Heart right ventricle (tissue), 16 donors: ENCODE results near the gene PDPK1. TPM values are rescaled to one million over a fixed set of nuclear protein-coding genes. Genes with fewer than 3 reads are reported as not detected.
A peak's percentile ranks its signal among the peaks of the same experiment; 100 is the strongest.
"Not testable (repeated sequence)": the region's sequence is repeated elsewhere in the genome, so short reads cannot be mapped to it uniquely, and the experiment has no call there.

Experiments
- ATAC-seq, 8 donors: fragments of 200-7000 bp; cut with Tn5 transposase; one replicate each; pipeline ENCODE4 v1.9.1; 2020; ENCODE audit warnings: mild to moderate bottlenecking in 8 of 8, moderate library complexity in 8 of 8, moderate number of reproducible peaks in 1 of 8
- DNase-seq, 2 donors: peaks; one replicate each; pipeline ENCODE4 v3.0.0-alpha.2; 2020
- H3K27ac ChIP-seq, 10 donors: fragments of 200-600 bp; sonication (generic) in 2 of 10; one replicate each; pipeline versions ENCODE4 v1.5.0 to v1.8.0; 2020 to 2022; ENCODE audit warnings: mild to moderate bottlenecking in 3 of 10
- H3K27me3 ChIP-seq, 7 donors: fragments of 200-600 bp; one replicate each; pipeline ENCODE4 v1.8.0; 2021 to 2022; ENCODE audit warnings: mild to moderate bottlenecking in 2 of 7
- H3K36me3 ChIP-seq, 9 donors: fragments of 200-600 bp; sonication (generic) in 1 of 9; one replicate each; pipeline versions ENCODE4 v1.5.0 to v1.8.0; 2020 to 2022; ENCODE audit warnings: mild to moderate bottlenecking in 2 of 9
- H3K4me1 ChIP-seq, 9 donors: fragments of 200-600 bp; sonication (generic) in 1 of 9; one replicate each; pipeline versions ENCODE4 v1.5.0 to v1.8.0; 2020 to 2022; ENCODE audit warnings: mild to moderate bottlenecking in 4 of 9
- H3K4me3 ChIP-seq, 10 donors: fragments of 200-600 bp; sonication (generic) in 2 of 10; one replicate each; pipeline versions ENCODE4 v1.5.0 to v1.8.0; 2020 to 2022; ENCODE audit warnings: mild to moderate bottlenecking in 7 of 10, moderate library complexity in 2 of 10
- H3K9me3 ChIP-seq, 11 donors: fragments of 200-600 bp in 10 of 11; sonication (generic) in 2 of 11; one replicate each; pipeline versions ENCODE4 v1.5.0 to v1.8.0; 2013 to 2022; ENCODE audit warnings: mild to moderate bottlenecking in 2 of 11, control low read depth in 1 of 11, moderate library complexity in 1 of 11
- WGBS, 2 donors: extraction: QIAGEN DNeasy Blood & Tissue Kit; methylation state at CpG; one replicate each; pipeline ENCODE4 v1.1.7; 2013; ENCODE audit warnings: inconsistent platforms in 1 of 2; 5-methylcytosine and 5-hydroxymethylcytosine counted together
- intact Hi-C, 10 donors: fragments of 100-400 bp; cut with DNase I; formaldehyde crosslinking; loops; one replicate each; pipeline versions ENCODE4 v1.11.1 to v1.14.2; 2022
- polyA plus RNA-seq, 2 donors: library from polyadenylated mRNA; stranded (reverse); fragments of 200-250 nt; gene quantifications; one replicate each; pipeline ENCODE4 v1.2.3, GENCODE V29; 2013
- total RNA-seq, 10 donors: library from RNA; stranded (reverse); fragmentation: NEBNext Ultra II Directional in 3 of 10; extraction: Animal tissue kit (Norgen Biotek cat#: 25700) in 3 of 10; gene quantifications; one replicate each; pipeline versions ENCODE4 v1.2.1 to v1.2.4, GENCODE V29; 2021 to 2023
- TF ChIP-seq, protein P1 (sequence below), 9 donors: fragments of 200-600 bp; sonication (generic) in 2 of 9; IDR thresholded peaks; one replicate each; pipeline versions ENCODE4 v1.5.0 to v1.8.0; 2021 to 2022; ENCODE audit warnings: antibody characterized with exemption in 9 of 9, mild to moderate bottlenecking in 5 of 9, moderate library complexity in 1 of 9
- donor health status: Arrhythmogenic right ventricular cardiomyopathy.
- donor health status: ischemic (EF 13 %, LVEDD 7.1; RV severe dilation, severe dysfunction).
- donor health status: healthy with polysubstance abuse.
- donor health status: DM: no; HTN: yes; CAD: no.
- donor health status: DM: no; HTN: no; CAD: no.
- donor health status: ischemic (EF 25% LVEDD 6.9; RV normal size, moderate dysfunction).
- donor health status: ischemic (EF 25% LVEDD 5.7; RV mildly dilated, moderate dysfunction).
- donor health status: healthy.
- donor health status: DM: yes; HTN: yes; CAD: no.
- donor health status: Ischemic cardiomyopathy.
- donor health status: ischemic (EF 35%, LVEDD 5.7; RV mildly dilated, moderate dysfunction).
- donor health status: nonischemic (EF 11% LVEDD 7.7; RV severe dilation, severe dysfunction).
- donor health status: DM: yes; HTN: yes; CAD: no.
- donor health status: PGD.
- donor health status: ischemic (EF 29% LVEDD 5.4; RV normal size, mild dysfunction).
- donor health status: nonischemic (EF 23%, LVEDD 6.1; RV moderate dilation, normal function).

The PDPK1 gene
- total and polyA plus RNA-seq, 12 donors, result 11.0 to 47.7 (median 37.8) TPM

DNA sequence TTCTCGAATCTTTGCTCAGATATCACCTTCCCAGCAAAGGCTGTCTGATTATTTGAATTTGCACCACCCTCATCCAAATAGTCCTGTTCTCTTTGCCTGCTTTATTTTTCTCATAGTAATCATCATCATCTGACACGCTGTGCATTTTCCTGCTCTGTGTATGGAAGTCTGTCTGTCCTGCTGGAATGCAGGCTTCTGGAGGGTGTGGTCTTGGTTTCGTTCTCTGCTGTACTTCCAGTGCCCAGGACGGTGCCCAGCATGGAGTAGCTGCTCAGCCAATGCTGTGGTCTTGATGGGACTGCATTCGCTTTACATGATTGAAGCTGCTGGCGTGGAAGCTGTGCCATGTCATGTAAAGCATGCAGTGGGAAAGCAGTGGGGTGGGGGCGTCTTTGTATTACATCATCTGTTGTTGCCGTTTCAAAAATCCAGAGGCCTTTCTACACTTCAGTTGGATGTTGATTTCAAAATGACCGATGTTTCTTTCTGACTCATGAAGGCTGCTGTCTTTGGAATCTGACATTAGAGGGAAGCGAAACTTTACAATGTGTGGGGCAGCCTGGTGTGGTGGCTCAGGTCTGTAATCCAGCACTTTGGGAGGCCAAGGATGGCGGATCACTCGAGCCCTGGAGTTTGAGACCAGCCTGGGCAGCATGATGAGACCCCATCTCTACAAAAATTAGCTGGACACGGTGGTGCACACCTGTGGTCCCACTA lies 17.0 kb downstream of the PDPK1 start:
- no CpG with 5 or more reads among the region's 13 CpGs for WGBS, 2 donors
- H3K27ac ChIP-seq, H3K27me3 ChIP-seq, H3K4me3 ChIP-seq, H3K4me1 ChIP-seq, H3K9me3 ChIP-seq, intact Hi-C loops, H3K36me3 ChIP-seq, DNase-seq: not testable (repeated sequence)
- ATAC-seq, result peak in 3 of 8 donors; percentile 20 to 47 (median 41)

DNA sequence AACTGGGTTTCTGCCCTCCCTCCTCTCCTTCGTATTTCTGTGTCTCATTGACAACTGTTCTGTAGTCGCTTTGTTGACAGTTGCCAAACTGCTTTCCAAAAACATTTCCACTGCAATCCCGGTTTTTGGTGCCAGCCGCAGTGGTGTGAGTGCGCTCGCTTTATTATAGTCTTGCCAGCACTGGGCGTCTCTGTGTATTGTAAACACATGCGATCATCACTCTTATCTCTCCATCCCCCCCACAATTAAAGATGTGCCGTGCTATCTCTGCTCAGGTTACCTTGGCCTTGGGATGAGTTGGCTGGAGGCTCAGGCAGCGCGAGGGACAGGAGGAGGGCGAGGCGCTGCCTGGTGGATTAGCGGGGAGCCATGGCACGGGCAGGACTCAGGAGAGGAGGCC lies 19.3 kb downstream of the PDPK1 start:
- H3K36me3 ChIP-seq, ATAC-seq, DNase-seq, H3K27me3 ChIP-seq, intact Hi-C loops, H3K4me1 ChIP-seq, H3K4me3 ChIP-seq, H3K9me3 ChIP-seq, H3K27ac ChIP-seq: not testable (repeated sequence)
- WGBS, 2 donors, result 90 to 95% methylated on average over 4 to 6 of the region's 15 CpGs

DNA sequence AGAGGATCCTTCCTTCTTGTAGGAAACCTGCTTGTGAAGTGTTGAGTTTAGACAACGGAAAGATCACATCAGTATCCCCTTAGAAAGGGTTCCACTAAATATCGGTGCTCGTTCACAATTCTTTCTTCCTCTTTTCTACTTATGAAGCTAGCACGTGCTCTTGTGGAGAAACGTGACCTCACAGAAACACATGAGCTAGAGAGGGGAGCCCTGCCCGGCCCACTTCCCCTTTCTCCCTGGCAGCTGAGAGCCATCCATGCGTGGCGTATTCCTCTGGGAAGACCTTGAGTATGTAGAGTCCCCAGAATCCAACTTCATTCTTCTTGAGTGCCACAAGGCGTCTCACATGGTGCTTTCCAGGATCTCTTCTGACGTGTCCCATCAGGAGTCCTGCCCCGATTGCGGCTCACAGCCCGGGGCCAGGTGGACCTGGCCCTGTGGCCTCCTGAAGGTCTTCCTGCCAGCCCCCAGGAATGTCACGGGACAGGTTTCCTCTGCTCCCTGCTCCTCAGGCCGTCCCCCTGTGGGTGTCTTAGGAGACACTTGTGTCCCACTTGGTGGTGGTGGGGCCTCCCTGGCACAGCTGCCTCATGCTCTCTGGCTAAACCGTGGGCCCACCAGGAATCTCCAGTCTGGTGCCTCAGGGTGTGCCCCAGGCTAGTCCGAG lies 22.4 kb downstream of the PDPK1 start:
- intact Hi-C loops, result not testable (repeated sequence)
- DNase-seq, result peak in 1 of 2 donors; percentile 2
- 72 to 77% methylated on average over 7 to 9 of the region's 17 CpGs for WGBS, 2 donors

DNA sequence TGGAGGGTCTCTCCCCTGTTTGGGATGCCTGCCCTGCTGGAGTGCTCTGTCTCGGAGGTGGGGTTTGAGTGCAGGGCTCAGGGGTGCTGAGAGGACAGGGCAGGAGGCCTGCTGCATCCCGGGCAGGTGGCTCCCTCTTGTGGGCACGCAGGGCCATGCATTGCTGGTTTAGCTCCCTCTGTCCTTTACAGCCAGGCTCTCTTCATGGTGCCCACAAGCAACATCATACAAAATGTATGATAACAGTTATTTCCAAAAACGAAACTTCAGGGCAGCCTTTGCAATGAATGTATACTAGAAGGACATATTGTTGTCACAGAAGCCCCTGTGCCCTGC lies 22.9 kb downstream of the PDPK1 start:
- H3K9me3 ChIP-seq, H3K36me3 ChIP-seq, H3K4me1 ChIP-seq, intact Hi-C loops, H3K27ac ChIP-seq, H3K4me3 ChIP-seq, H3K27me3 ChIP-seq: not testable (repeated sequence)
- 23% methylated on average over 2 of the region's 4 CpGs; no CpG with 5 or more reads in 1 of the 2 donors for WGBS, 2 donors
- peak in 1 of 2 donors; percentile 60 for DNase-seq
- TF ChIP-seq, protein P1, sequence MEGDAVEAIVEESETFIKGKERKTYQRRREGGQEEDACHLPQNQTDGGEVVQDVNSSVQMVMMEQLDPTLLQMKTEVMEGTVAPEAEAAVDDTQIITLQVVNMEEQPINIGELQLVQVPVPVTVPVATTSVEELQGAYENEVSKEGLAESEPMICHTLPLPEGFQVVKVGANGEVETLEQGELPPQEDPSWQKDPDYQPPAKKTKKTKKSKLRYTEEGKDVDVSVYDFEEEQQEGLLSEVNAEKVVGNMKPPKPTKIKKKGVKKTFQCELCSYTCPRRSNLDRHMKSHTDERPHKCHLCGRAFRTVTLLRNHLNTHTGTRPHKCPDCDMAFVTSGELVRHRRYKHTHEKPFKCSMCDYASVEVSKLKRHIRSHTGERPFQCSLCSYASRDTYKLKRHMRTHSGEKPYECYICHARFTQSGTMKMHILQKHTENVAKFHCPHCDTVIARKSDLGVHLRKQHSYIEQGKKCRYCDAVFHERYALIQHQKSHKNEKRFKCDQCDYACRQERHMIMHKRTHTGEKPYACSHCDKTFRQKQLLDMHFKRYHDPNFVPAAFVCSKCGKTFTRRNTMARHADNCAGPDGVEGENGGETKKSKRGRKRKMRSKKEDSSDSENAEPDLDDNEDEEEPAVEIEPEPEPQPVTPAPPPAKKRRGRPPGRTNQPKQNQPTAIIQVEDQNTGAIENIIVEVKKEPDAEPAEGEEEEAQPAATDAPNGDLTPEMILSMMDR (IDR thresholded peaks at IDR 0.05), result peak in 8 of 9 donors; percentile 11 to 52 (median 44)
- peak; percentile 70 to 91 (median 82) for ATAC-seq

More for the DNA sequence above, 22.4 kb downstream of the PDPK1 start:
- not testable (repeated sequence) for H3K36me3 ChIP-seq, H3K9me3 ChIP-seq, H3K27ac ChIP-seq, H3K27me3 ChIP-seq, H3K4me3 ChIP-seq, H3K4me1 ChIP-seq
- peak; percentile 22 to 81 (median 60) for ATAC-seq

DNA sequence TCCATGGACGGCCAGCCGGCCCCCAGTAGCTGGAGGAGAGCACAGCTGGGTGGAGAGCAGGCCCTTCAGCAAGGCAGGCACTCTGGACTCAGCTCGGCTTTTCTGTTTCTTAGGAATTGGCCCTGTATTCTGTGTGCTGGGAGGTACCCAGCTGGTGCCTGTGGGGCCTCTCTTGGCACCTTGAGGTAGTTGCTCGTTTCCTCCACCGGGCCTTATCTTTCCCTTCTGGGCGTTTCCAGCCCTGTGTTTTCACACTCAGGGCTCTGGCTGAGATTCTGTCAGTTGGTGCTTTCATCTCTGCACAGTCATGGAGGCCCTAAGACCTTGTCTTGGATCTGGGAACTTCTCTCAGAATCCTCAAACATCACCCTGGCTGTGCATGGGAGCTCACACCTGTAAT lies 29.7 kb downstream of the PDPK1 start:
- intact Hi-C loops, H3K4me3 ChIP-seq, H3K36me3 ChIP-seq, DNase-seq, H3K9me3 ChIP-seq, H3K4me1 ChIP-seq, ATAC-seq, H3K27me3 ChIP-seq, H3K27ac ChIP-seq: not testable (repeated sequence)
- no CpG with 5 or more reads among the region's 6 CpGs for WGBS, 2 donors

DNA sequence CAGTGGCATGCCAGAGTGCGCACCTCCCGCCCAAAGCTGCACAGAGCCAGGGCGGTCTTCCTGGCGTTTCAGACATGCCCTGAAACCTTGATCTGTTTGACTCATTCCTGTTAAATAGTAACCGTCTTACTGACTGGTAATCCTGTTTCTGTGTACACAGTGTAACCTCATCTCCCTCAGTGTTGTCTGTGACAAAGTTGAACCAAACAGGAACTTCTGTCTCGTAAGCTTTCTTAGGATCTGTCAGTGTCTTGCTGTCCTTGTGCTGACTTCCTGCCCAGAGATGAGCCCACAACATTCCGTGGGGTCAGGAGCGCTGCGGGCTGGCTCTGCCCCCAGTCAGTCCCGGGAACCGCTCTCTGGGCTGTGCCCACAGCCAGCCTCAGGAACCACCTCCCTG lies 30.8 kb downstream of the PDPK1 start:
- H3K27ac ChIP-seq, H3K4me3 ChIP-seq, H3K9me3 ChIP-seq, H3K27me3 ChIP-seq, H3K4me1 ChIP-seq, intact Hi-C loops, DNase-seq, H3K36me3 ChIP-seq: not testable (repeated sequence)
- no CpG with 5 or more reads among the region's 11 CpGs for WGBS, 2 donors
- ATAC-seq, result peak in 1 of 8 donors; percentile 30

DNA sequence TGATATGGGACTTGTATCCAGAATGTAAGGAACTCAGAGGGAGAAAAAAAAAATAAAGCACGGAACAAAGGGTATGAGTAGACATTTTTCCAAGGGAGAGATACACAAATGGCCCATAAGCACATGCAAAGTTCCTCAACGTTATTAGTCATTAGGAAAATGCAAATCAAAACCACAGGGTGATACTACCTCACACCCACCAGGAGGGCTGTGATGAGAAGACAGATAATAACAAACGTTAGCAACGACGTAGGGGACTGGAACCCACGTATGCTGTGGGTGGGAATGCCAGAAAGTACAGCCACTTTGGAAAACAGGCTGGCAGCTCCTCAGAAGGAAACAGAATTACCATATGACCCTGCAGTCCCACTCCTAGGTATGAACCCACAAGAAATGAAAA lies 34.9 kb downstream of the PDPK1 start:
- H3K27me3 ChIP-seq, H3K4me1 ChIP-seq, H3K9me3 ChIP-seq, H3K4me3 ChIP-seq, DNase-seq, intact Hi-C loops, H3K36me3 ChIP-seq, ATAC-seq, H3K27ac ChIP-seq: not testable (repeated sequence)
- no CpG with 5 or more reads among the region's 6 CpGs for WGBS, 2 donors

DNA sequence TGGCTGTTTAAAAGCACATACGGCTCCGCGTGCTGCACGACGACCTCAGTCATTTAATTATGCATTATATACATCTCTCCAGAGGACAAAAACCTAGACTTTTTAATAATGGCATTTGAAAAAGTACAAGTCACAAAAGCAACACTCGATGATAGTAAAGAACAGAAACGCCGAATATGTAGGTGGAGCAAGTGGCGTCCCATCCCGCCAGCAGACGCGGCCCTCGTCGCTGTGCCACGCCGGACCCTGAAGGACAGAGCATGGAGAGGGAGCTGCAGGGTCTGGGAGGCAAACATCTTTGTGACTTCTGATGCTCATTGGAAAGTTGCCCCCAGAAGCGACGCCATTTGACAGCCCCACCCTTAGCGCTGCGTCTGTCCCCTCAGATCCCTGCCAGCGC lies 38.0 kb downstream of the PDPK1 start:
- WGBS, 2 donors, result 80 to 100% methylated on average over 1 of the region's 21 CpGs

DNA sequence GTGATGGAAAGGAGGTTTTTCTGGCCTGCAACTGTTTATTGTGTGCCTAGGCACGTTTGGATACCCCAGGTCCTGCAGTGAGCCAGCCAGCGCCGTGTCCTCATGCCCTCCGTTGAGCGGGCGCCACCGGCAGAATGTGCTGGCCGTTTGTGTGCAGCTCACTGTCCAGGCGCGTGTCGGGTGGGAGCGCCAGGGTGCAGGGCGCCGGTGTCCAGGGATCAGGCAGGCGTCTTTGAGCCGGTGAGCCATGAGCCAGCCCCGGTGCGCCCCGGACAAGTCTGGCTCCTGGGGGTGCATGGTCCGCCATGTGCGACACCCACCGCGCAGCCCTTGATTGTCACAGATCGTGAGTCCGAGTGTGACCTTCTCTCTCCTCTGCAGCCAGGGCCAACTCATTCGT lies 39.2 kb downstream of the PDPK1 start:
- H3K27me3 ChIP-seq, H3K9me3 ChIP-seq, DNase-seq, intact Hi-C loops, H3K27ac ChIP-seq, H3K4me1 ChIP-seq, H3K4me3 ChIP-seq, H3K36me3 ChIP-seq: not testable (repeated sequence)
- ATAC-seq, result peak in 1 of 8 donors; percentile 11
- WGBS, 2 donors, result 94 to 100% methylated on average over 2 to 19 of the region's 26 CpGs

More for the DNA sequence above, 38.0 kb downstream of the PDPK1 start:
- DNase-seq, H3K4me3 ChIP-seq, intact Hi-C loops, H3K27me3 ChIP-seq, H3K9me3 ChIP-seq, ATAC-seq, H3K36me3 ChIP-seq, H3K4me1 ChIP-seq, H3K27ac ChIP-seq: not testable (repeated sequence)

DNA sequence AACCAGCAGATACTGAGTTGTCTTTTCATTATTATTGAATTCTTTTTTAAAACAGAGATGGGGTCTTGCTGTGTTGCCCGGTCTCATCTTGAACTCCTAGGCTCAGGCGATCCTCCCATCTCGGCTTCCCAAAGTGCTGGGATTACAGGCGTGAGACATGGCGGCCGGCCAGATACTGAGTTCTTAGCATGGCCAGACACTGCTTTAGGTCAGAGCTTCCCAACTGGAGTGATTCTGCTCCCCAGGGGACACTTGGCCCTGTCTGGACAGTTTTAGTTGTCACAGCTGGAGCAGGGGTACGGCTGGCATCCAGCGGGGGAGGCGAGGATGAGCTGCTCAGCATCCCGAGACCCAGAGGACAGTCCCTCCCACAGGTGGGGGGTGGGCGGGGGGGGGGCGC lies 41.1 kb downstream of the PDPK1 start:
- H3K36me3 ChIP-seq, H3K4me1 ChIP-seq, H3K27ac ChIP-seq, DNase-seq, H3K9me3 ChIP-seq, intact Hi-C loops, H3K27me3 ChIP-seq, H3K4me3 ChIP-seq: not testable (repeated sequence)
- ATAC-seq, result peak in 2 of 8 donors; percentile 18 to 36
- WGBS, 2 donors, result 63 to 88% methylated on average over 2 of the region's 12 CpGs
